GM12878 (cell line): ENCODE results near the gene NKD2. TPM values are rescaled to one million over a fixed set of nuclear protein-coding genes. Genes with fewer than 3 reads are reported as not detected.

ENCODE experiments used
- ATAC-seq: fragments of 200-7000 bp; cut with Tn5 transposase; 3 replicates; pipeline ENCODE4 v1.9.1; 2020; ENCODE audit warnings: mild to moderate bottlenecking, moderate library complexity
- BruUV-seq: library from RNA; stranded (reverse); fragments of 400-500 nt; replicated peaks from 2 replicates; lab custom pipeline; 2021; lab: Mats Ljungman, UMichigan
- CTCF ChIA-PET: fragments of 300-600 bp; sonication (Branson Sonifier 250); formaldehyde crosslinking; extraction: SDS; loops from one replicate; lab custom pipeline; 2021; ENCODE audit warnings: inconsistent platforms; lab: Yijun Ruan, JAX
- POLR2A ChIA-PET: fragments of 350-600 bp; formaldehyde crosslinking; extraction: SDS; loops from one replicate; lab custom pipeline; 2021; ENCODE audit warnings: inconsistent platforms; lab: Charles Lee
- RAD21 ChIA-PET: fragments of 300-600 bp; sonication (Branson Sonifier 250); formaldehyde crosslinking; loops from one replicate; lab custom pipeline; 2023; ENCODE audit warnings: antibody characterized with exemption; ENCODE audit not compliant: unreplicated experiment; lab: Charles Lee
- SMC1A ChIA-PET: fragments of 300-600 bp; sonication (Branson Sonifier 250); formaldehyde crosslinking; loops from one replicate; lab custom pipeline; 2023; ENCODE audit not compliant: unreplicated experiment, uncharacterized antibody; lab: Charles Lee
- DNase-seq: peaks from one replicate; pipeline ENCODE4 v3.0.0-alpha.2; 2011; ENCODE audit warnings: low read depth, low spot score
- FAIRE-seq: peaks from 3 replicates; lab custom pipeline; 2011; peaks lifted over from hg19 to GRCh38; lab: Jason Lieb, UNC
- H2AFZ ChIP-seq: 2 replicates; pipeline ENCODE4 v1.6.0; 2011; ENCODE audit warnings: low read depth, low read length, control low read depth; ENCODE audit not compliant: control insufficient read depth
- H3K27ac ChIP-seq: 2 replicates; pipeline ENCODE4 v1.5.1; 2011; ENCODE audit warnings: control low read depth; ENCODE audit not compliant: control insufficient read depth, insufficient read depth
- H3K27me3 ChIP-seq, 2 experiments: replicated peaks in 1 of 2; 2 replicates each; pipeline versions ENCODE4 v1.6.0 to v1.6.1; 2011; ENCODE audit warnings: low read length in 1 of 2; ENCODE audit not compliant: control insufficient read depth in 2 of 2, insufficient read depth in 2 of 2
- H3K36me3 ChIP-seq, 2 experiments: 2 replicates each; pipeline ENCODE4 v1.5.1; 2011; ENCODE audit warnings: low read length in 1 of 2; ENCODE audit not compliant: control insufficient read depth in 2 of 2, insufficient read depth in 2 of 2
- H3K4me1 ChIP-seq: 2 replicates; pipeline ENCODE4 v1.6.1; 2011; ENCODE audit warnings: mild to moderate bottlenecking, low read length, moderate library complexity, mixed read lengths; ENCODE audit not compliant: control insufficient read depth, insufficient read depth
- H3K4me2 ChIP-seq: 2 replicates; pipeline ENCODE4 v1.6.0; 2011; ENCODE audit warnings: control low read depth; ENCODE audit not compliant: control insufficient read depth, insufficient read depth
- H3K4me3 ChIP-seq: fragments of 200-600 bp; sonication (generic); 2 replicates; pipeline ENCODE4 v1.5.1; 2016
- H3K79me2 ChIP-seq: 2 replicates; pipeline ENCODE4 v1.6.0; 2011; ENCODE audit warnings: low read length; ENCODE audit not compliant: control insufficient read depth, insufficient read depth
- H3K9ac ChIP-seq: 2 replicates; pipeline ENCODE4 v1.8.0; 2011; ENCODE audit warnings: low read length, control low read depth, mixed read lengths; ENCODE audit not compliant: control insufficient read depth, insufficient read depth
- H3K9me3 ChIP-seq: replicated peaks from 3 replicates; pipeline ENCODE4 v1.5.1; 2011; ENCODE audit warnings: mild to moderate bottlenecking, low read length; ENCODE audit not compliant: control insufficient read depth, insufficient read depth
- H4K20me1 ChIP-seq: 2 replicates; pipeline ENCODE4 v1.6.0; 2011; ENCODE audit not compliant: control insufficient read depth, insufficient read depth
- BRCA1 ChIP-seq: IDR thresholded peaks from 2 replicates; pipeline ENCODE4 v1.6.1; 2011; ENCODE audit warnings: low read depth, low read length, improper control_type of control experiment
- CBX3 ChIP-seq: fragments of 200-600 bp; sonication (generic); IDR thresholded peaks from 2 replicates; pipeline ENCODE4 v1.6.1; 2016; ENCODE audit warnings: low read depth, borderline replicate concordance
- PAX8 ChIP-seq: fragments of 450-650 bp; IDR thresholded peaks from 2 replicates; pipeline ENCODE4 v1.6.1; 2017; ENCODE audit warnings: mild to moderate bottlenecking, moderate library complexity
- RCOR1 ChIP-seq: conservative IDR thresholded peaks from 2 replicates; pipeline ENCODE4 v1.6.1; 2012; ENCODE audit warnings: low read depth, low read length, improper control_type of control experiment
- SIX5 ChIP-seq: IDR thresholded peaks from 2 replicates; pipeline ENCODE4 v1.6.1; 2011; ENCODE audit warnings: mild to moderate bottlenecking, low read depth, low read length, moderate library complexity; ENCODE audit not compliant: severe bottlenecking
- SMC3 ChIP-seq: IDR thresholded peaks from 2 replicates; pipeline ENCODE4 v1.6.1; 2011; ENCODE audit warnings: low read length, improper control_type of control experiment, borderline replicate concordance
- whole genome bisulfite sequencing: methylation state at CpG from one replicate; pipeline ENCODE4 v1.1.6; 2016; ENCODE audit warnings: low lambda C conversion rate; ENCODE audit not compliant: insufficient replicate concordance, insufficient coverage; ENCODE audit errors: missing lambda C conversion rate; 5-methylcytosine and 5-hydroxymethylcytosine counted together
- in situ Hi-C: fragments of 300-500 bp; cut with MboI; formaldehyde crosslinking; loops from 9 replicates; pipeline ENCODE4 v1.14.3; 2018; ENCODE audit warnings: mixed read lengths
- intact Hi-C: fragments of 100-400 bp; cut with micrococcal nuclease; formaldehyde crosslinking; loops from one replicate; pipeline ENCODE4 v1.14.2; 2022; ENCODE audit not compliant: unreplicated experiment
- polyA plus RNA-seq, 11 experiments: library from polyadenylated mRNA; depleted of rRNA in 4 of 11; unstranded in 6 of 11; stranded (reverse) in 5 of 11; fragments of >200 nt; fragmentation: Nextera tagmentation in 4 of 11; fragmentation: Illumina TruSeq in 1 of 11; extraction: Ambion mirVana in 4 of 11; extraction: Trizol in 1 of 11; gene quantifications; 1 replicate in 1 of 11; 2 replicates in 10 of 11; pipeline versions ENCODE4 v1.2.1 to v1.2.3, GENCODE V29; 2011 to 2016; ENCODE audit warnings: inconsistent platforms in 2 of 11, missing spikeins in 2 of 11, low read depth in 1 of 11
- total RNA-seq, 4 experiments: library from RNA; depleted of rRNA in 3 of 4; stranded (reverse); fragments of >200 nt in 3 of 4; fragmentation: Illumina TruSeq in 1 of 4; extraction: Trizol in 1 of 4; gene quantifications; 2 replicates each; pipeline versions ENCODE4 v1.2.1 to v1.2.3, GENCODE V29; 2013 to 2021

NKD2 gene
- total and polyA plus RNA-seq, 10 of the 15 experiments (the other 5 are each of a cell fraction or from before 2014, with no cell fraction given): 0.20 to 0.83 (median 0.26) TPM; not detected in 7

DNA sequence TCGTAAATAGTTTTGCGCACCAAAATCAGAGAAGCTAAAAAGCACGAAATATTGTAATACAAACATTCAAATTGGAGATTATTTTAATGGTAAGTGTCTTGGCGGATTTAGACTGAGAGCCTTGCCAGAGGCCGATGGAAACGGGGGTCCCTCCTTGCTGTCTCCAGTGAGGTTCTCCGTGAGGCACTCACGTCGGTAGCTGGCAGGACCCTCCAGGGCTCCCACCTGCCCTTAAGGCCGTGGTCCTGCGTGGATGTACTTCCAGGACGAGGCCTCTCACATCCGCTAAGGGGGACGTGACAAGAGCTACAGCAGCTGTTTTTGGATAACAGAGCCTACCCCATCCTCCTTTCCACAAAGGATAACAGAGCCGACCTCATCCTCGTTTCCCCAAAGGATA, 7.9 kb downstream of the NKD2 start (continued):
- TF ChIP-seq CBX3 (no peak), RCOR1 (no peak), SIX5 (no peak), PAX8 (no peak)

DNA sequence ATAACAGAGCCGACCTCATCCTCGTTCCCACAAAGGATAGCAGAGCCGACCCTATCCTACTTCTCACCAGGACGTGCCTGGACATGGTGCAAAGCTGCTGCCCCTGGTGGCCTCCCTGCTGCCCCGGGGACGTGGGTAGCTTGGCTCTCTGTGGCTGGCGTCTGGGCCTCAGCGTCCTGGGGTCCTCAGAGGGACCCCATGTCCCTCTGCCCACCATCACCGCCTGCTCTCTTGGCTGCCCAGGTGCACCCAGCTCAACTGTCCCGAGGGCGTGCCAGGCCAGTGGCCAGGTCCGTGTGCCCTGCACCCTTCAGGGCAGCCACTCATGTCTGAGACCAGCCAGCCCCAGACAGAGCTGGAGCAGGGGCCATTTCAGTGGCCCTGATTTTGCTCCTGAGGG, 8.5 kb downstream of the NKD2 start:
- SMC1A ChIA-PET: interaction anchor here (0.6 kb wide), 1 partner anchor 145 kb away, joined by 3 read pairs; no protein-coding TSS in a partner anchor

More for the DNA sequence above, 8.5 kb downstream of the NKD2 start:
- ChIA-PET RAD21 (no interaction called here), POLR2A (no interaction called here), CTCF (no interaction called here)
- no peak overlapping the region for H3K4me2 ChIP-seq
- no peak overlapping the region for H3K9ac ChIP-seq
- intact Hi-C loops: loop anchor here (10.0 kb wide), 1 partner anchor 128 kb away; no protein-coding TSS in a partner anchor
- no peak for DNase-seq
- no TSS peak for BruUV-seq
- no peak for ATAC-seq
- no peak overlapping the region for H3K4me3 ChIP-seq
- H3K4me1 ChIP-seq: no peaks in the 10 kb centered on the region
- H3K27me3 ChIP-seq: no peaks in the 10 kb centered on the region; a peak in 3 of 4 replicates
- no peaks in the 10 kb centered on the region for H3K36me3 ChIP-seq
- in situ Hi-C loops: no loop called here
- H2AFZ ChIP-seq: no peak overlapping the region
- H3K79me2 ChIP-seq: no peaks in the 10 kb centered on the region
- TF ChIP-seq SMC3: no peak
- no peak for TF ChIP-seq BRCA1
- no peaks in the 10 kb centered on the region for H3K9me3 ChIP-seq
- H3K27ac ChIP-seq: no peak overlapping the region
- no peaks in the 10 kb centered on the region for H4K20me1 ChIP-seq
- 21% methylated on average over 12 of the region's 12 CpGs for WGBS
- FAIRE-seq: no peak
